Upper lobe of right lung (tissue), 1 donor: ENCODE data around the gene SLC26A1. TPM values are rescaled to one million over a fixed set of nuclear protein-coding genes. Genes with fewer than 3 reads are reported as not detected.

Source experiments
- ATAC-seq: fragments of 200-7000 bp; cut with Tn5 transposase; one replicate; pipeline ENCODE4 v1.9.1; 2020; ENCODE audit warnings: mild to moderate bottlenecking, moderate library complexity
- DNase-seq: peaks from one replicate; pipeline ENCODE4 v3.0.0-alpha.2; 2020
- H3K27ac ChIP-seq: fragments of 200-600 bp; one replicate; pipeline ENCODE4 v1.8.0; 2022
- H3K27me3 ChIP-seq: fragments of 200-600 bp; one replicate; pipeline ENCODE4 v1.8.0; 2022; ENCODE audit warnings: mild to moderate bottlenecking
- H3K36me3 ChIP-seq: fragments of 200-600 bp; one replicate; pipeline ENCODE4 v1.8.0; 2022
- H3K4me1 ChIP-seq: fragments of 200-600 bp; one replicate; pipeline ENCODE4 v1.8.0; 2022
- H3K4me3 ChIP-seq: fragments of 200-600 bp; one replicate; pipeline ENCODE4 v1.8.0; 2022; ENCODE audit warnings: mild to moderate bottlenecking
- H3K9me3 ChIP-seq: fragments of 200-600 bp; one replicate; pipeline ENCODE4 v1.8.0; 2022
- intact Hi-C: fragments of 100-400 bp; cut with DNase I; formaldehyde crosslinking; loops from one replicate; pipeline ENCODE4 v1.11.0; 2022
- total RNA-seq: library from RNA; stranded (reverse); fragmentation: NEBNext Ultra II Directional; extraction: Animal tissue kit (Norgen Biotek cat#: 25700); gene quantifications from one replicate; pipeline ENCODE4 v1.2.1, GENCODE V29; 2021
- TF ChIP-seq, protein P1 (sequence below): fragments of 200-600 bp; IDR thresholded peaks from one replicate; pipeline ENCODE4 v1.8.0; 2022; ENCODE audit warnings: antibody characterized with exemption
- donor health status: DM: no; HTN: yes; CAD: no; lungs with severe emphysema.

SLC26A1 gene
- total RNA-seq, 1 donor from 2014 or later: 0.20 TPM

GRCh38 chr4:1035510-1035909 is 42.3 kb upstream of the SLC26A1 start:
- Histone ChIP-seq H3K27me3 (peaks cover 6% of the 10 kb centered on the region), H3K36me3 (no peaks in the 10 kb centered on the region), H3K9me3 (no peaks in the 10 kb centered on the region), H3K4me1 (peaks cover 2% of the 10 kb centered on the region), H3K4me3 (no peak overlapping the region), H3K27ac (no peak overlapping the region)
- intact Hi-C loops: no loop called here
- TF ChIP-seq, protein P1, sequence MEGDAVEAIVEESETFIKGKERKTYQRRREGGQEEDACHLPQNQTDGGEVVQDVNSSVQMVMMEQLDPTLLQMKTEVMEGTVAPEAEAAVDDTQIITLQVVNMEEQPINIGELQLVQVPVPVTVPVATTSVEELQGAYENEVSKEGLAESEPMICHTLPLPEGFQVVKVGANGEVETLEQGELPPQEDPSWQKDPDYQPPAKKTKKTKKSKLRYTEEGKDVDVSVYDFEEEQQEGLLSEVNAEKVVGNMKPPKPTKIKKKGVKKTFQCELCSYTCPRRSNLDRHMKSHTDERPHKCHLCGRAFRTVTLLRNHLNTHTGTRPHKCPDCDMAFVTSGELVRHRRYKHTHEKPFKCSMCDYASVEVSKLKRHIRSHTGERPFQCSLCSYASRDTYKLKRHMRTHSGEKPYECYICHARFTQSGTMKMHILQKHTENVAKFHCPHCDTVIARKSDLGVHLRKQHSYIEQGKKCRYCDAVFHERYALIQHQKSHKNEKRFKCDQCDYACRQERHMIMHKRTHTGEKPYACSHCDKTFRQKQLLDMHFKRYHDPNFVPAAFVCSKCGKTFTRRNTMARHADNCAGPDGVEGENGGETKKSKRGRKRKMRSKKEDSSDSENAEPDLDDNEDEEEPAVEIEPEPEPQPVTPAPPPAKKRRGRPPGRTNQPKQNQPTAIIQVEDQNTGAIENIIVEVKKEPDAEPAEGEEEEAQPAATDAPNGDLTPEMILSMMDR: no peak
- DNase-seq: no peak
- no peak for ATAC-seq

DNA sequence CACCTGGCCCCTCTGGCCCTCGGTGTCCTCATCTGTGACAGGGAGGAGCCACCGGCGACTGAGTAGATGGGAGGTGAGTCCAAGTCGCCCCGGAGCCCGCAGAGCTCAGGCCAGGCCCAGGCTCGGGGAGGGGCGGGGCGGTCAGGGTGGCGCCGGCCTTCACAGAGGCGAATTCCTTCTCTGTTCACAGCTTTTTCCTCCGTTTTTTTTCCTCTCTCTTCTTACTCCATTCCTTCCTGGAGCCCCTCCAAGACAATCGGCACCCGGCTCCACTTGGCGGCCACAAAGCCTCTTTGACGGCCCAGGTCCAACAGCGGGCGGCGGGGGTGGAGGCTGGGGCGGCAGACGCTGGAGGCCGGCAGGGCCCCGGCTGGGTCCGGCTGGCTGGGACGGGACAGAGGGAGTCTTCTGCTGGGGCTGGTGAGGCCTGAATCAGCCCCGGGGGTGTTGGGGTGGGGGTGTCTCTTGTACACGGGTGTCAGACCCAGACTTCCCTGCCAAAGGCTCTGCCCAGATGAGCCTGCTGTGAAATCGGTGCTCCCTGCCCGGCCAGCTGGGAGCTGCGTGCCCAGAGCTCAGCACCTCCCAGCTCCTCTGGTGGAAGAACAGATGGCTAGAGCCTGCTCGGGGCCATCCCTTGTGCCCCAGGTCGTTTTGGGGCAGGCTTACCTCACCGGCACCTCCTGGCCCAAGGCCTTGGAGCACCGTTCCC is 40.8 kb upstream of the SLC26A1 start:
- intact Hi-C loops: no loop called here
- Histone ChIP-seq H3K27me3 (peaks cover 6% of the 10 kb centered on the region), H3K4me3 (no peak overlapping the region), H3K4me1 (no peaks in the 10 kb centered on the region), H3K9me3 (no peaks in the 10 kb centered on the region), H3K27ac (peak overlapping the region; percentile 30), H3K36me3 (no peaks in the 10 kb centered on the region)
- DNase-seq (no peak), ATAC-seq (peak; percentile 19)
- TF ChIP-seq, protein P1: no peak

DNA sequence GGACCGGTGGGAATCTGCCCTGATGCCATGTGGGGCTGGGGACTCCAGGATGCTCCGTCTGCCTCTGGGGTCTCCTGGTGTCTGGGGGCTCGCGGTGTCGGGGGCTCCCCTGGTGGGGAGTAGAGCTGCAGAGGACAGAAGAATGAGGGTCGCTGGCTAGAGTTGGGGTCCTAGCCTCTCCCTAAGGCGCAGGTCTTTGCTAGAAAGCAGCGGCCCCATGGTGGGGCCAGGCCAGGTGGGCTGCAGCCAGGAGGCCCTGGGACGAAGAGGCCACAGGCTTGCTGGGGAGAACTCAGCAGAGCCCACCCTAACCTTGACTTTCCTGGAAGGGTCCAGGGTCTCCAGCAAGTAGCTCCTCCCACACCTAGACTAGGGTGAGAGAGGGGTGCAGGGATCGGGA is 39.7 kb upstream of the SLC26A1 start:
- TF ChIP-seq, protein P1: no peak
- intact Hi-C loops: no loop called here
- Histone ChIP-seq H3K9me3 (no peaks in the 10 kb centered on the region), H3K4me3 (no peak overlapping the region), H3K27me3 (peaks cover 6% of the 10 kb centered on the region), H3K4me1 (no peaks in the 10 kb centered on the region), H3K27ac (no peak overlapping the region), H3K36me3 (no peaks in the 10 kb centered on the region)
- ATAC-seq (no peak), DNase-seq (no peak)

DNA sequence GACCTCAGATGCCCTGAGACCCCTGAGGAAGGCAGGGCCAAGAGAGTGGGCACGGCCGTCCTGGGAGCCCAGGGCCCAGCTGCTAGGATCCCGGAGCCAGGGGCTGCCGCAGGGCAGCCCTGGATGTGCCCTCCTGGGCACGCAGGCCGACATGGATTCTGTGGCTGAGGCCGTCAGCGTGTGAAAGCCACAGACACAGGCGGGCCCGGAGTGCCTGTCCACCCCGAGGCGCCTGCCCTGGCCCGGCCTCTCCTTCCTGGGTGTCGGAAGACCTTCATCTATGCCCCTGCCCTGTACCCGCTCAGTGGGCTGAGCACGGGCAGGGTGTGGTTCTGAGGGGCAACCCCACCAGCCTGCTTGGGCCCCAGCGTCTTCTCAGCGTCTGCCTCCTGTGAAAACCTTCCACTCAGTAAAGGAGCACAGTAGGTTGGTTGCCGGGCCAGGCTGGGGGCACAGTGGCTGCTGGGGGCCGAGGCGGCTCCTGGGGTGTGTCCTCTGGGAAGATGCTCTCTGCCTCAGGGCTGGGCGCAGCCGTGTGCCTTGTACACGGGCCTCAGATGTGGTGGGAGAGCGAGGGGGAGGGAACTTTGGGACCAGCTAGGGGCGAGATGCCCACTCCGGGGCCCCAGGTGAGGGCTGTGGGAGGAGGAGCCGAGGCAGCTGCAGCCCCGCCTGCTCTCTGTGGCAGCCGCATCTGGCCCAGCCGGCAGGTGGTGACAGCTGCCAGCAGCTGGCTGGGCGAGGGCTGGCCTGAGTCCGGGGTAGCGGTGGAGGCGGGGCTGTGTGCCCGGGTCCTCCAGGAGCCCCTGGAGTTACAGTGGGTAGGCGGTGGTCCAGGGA is 39.0 kb upstream of the SLC26A1 start:
- intact Hi-C loops: no loop called here
- no peak for DNase-seq
- no peak for ATAC-seq
- Histone ChIP-seq H3K27ac (no peak overlapping the region), H3K4me1 (no peaks in the 10 kb centered on the region), H3K36me3 (no peaks in the 10 kb centered on the region), H3K27me3 (peaks cover 6% of the 10 kb centered on the region), H3K4me3 (no peak overlapping the region), H3K9me3 (no peaks in the 10 kb centered on the region)
- TF ChIP-seq, protein P1: no peak

GRCh38 chr4:1031346-1031745 is 38.1 kb upstream of the SLC26A1 start:
- no peak for DNase-seq
- H3K27me3 ChIP-seq: peaks cover 6% of the 10 kb centered on the region
- no peak overlapping the region for H3K4me3 ChIP-seq
- no peaks in the 10 kb centered on the region for H3K36me3 ChIP-seq
- H3K9me3 ChIP-seq: no peaks in the 10 kb centered on the region
- intact Hi-C loops: no loop called here
- H3K27ac ChIP-seq: no peak overlapping the region
- TF ChIP-seq, protein P1: no peak
- ATAC-seq: no peak
- H3K4me1 ChIP-seq: no peaks in the 10 kb centered on the region
